ENCODE data around the gene FCN1.

FCN1 gene

DNA sequence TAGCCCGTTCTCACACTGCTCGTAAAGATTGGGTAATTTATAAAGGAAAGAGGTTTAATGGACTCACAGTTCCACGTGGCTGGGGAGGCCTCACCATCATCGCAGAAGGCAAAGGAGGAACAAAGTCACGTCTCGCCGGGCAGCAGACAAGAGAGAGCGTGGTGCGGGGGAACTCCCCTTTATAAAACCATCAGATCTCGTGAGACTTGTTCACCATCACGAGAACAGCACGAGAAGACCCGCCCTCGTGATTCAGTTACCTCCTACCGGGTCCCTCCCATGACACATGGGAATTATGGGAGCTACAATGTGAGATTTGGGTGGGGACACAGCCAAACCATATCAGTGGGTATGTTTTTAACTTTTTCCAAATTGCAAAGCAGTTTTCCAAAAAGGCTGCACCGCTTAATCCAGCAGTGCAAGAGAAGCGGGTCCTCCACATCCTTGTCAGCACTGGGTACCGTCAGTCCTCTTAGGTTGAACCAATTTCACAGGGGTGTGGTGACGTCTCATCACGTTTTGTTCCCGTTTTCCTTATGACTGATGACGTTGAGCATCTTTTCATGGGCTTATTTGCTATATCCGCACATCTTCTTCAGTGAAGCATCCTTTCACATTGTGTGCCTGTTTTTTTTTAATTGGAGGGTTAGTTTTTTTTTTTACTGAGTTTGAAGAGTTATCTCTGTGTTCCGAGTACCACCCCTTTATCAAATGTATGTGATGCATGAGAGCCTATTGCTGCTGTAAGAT is 45.1 kb downstream of the FCN1 start:
- Histone ChIP-seq H3K9me2 (replicated peaks; ENCODE audit: low read depth, low read length) (no peaks in the 10 kb centered on the region), H3K27me3 (ENCODE audit: insufficient read depth, low read length, poor library complexity, severe bottlenecking) (no peaks in the 10 kb centered on the region), H3K9me3 (ENCODE audit: insufficient read depth, low read depth, low read length) (no peaks in the 10 kb centered on the region), H3K4me1 (ENCODE audit: insufficient read depth, low read length, poor library complexity, severe bottlenecking) (no peaks in the 10 kb centered on the region), H3F3A (ENCODE audit: low read depth) (no peaks in the 10 kb centered on the region), H3K4me3 (ENCODE audit: low read length, poor library complexity, severe bottlenecking) (no peak overlapping the region), H3K79me2 (ENCODE audit: insufficient read depth, low read length) (no peaks in the 10 kb centered on the region), H3K36me3 (ENCODE audit: insufficient read depth, low read length) (no peaks in the 10 kb centered on the region), H3K9ac (ENCODE audit: low read depth, low read length, poor library complexity, severe bottlenecking) (no peak overlapping the region), H2AFZ (ENCODE audit: low read length) (no peak overlapping the region), H4K20me1 (ENCODE audit: insufficient read depth, low read length, poor library complexity, severe bottlenecking) (no peaks in the 10 kb centered on the region), H3K4me2 (ENCODE audit: low read depth, low read length, poor library complexity, severe bottlenecking) (no peak overlapping the region)
- TF ChIP-seq, protein P1, sequence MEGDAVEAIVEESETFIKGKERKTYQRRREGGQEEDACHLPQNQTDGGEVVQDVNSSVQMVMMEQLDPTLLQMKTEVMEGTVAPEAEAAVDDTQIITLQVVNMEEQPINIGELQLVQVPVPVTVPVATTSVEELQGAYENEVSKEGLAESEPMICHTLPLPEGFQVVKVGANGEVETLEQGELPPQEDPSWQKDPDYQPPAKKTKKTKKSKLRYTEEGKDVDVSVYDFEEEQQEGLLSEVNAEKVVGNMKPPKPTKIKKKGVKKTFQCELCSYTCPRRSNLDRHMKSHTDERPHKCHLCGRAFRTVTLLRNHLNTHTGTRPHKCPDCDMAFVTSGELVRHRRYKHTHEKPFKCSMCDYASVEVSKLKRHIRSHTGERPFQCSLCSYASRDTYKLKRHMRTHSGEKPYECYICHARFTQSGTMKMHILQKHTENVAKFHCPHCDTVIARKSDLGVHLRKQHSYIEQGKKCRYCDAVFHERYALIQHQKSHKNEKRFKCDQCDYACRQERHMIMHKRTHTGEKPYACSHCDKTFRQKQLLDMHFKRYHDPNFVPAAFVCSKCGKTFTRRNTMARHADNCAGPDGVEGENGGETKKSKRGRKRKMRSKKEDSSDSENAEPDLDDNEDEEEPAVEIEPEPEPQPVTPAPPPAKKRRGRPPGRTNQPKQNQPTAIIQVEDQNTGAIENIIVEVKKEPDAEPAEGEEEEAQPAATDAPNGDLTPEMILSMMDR (conservative IDR thresholded peaks at IDR 0.05; ENCODE audit: low read length): no peak
- no peak for TF ChIP-seq EZH2phosphoT487 (IDR thresholded peaks at IDR 0.05; ENCODE audit: borderline replicate concordance)

DNA sequence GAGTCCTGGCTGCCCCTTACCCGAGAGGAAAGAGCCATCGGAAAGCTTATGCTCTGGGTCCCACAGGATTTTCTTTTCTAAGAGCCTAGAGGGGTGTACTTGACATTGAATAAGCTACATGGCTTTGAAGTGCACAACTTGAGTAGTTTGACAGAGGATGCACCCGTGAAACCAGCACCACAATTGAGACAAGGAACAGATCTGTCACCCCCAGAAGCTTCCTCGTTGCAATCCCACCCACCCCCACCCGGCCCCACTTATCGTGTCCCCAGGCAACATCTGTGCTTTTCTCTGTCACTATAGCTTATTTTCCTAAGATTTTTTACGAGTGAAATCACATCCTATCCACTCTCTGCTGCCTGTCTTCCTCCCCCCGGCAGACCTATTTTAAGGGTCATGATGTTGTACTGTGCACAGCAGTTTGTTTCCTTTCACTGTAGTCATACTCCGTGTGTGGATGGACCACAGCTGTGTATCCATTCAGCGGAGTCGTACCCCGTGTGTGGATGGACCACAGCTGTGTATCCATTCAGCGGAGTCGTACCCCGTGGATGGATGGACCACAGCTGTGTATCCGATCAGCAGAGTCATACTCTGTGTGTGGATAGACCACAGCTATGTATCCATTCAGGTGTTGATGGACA is 45.9 kb downstream of the FCN1 start:
- H3K4me2 ChIP-seq (ENCODE audit: low read depth, low read length, poor library complexity, severe bottlenecking): no peak overlapping the region
- H3F3A ChIP-seq (ENCODE audit: low read depth): no peaks in the 10 kb centered on the region
- H3K79me2 ChIP-seq (ENCODE audit: insufficient read depth, low read length): no peaks in the 10 kb centered on the region
- H4K20me1 ChIP-seq (ENCODE audit: insufficient read depth, low read length, poor library complexity, severe bottlenecking): no peaks in the 10 kb centered on the region
- H3K4me3 ChIP-seq (ENCODE audit: low read length, poor library complexity, severe bottlenecking): no peak overlapping the region
- no peaks in the 10 kb centered on the region for H3K27me3 ChIP-seq (ENCODE audit: insufficient read depth, low read length, poor library complexity, severe bottlenecking)
- no peak overlapping the region for H2AFZ ChIP-seq (ENCODE audit: low read length)
- no peak for TF ChIP-seq EZH2phosphoT487 (IDR thresholded peaks at IDR 0.05; ENCODE audit: borderline replicate concordance)
- TF ChIP-seq, protein P1 (conservative IDR thresholded peaks at IDR 0.05; ENCODE audit: low read length): no peak
- H3K36me3 ChIP-seq (ENCODE audit: insufficient read depth, low read length): no peaks in the 10 kb centered on the region
- no peaks in the 10 kb centered on the region for H3K9me2 ChIP-seq (replicated peaks; ENCODE audit: low read depth, low read length)
- H3K9ac ChIP-seq (ENCODE audit: low read depth, low read length, poor library complexity, severe bottlenecking): no peak overlapping the region
- no peaks in the 10 kb centered on the region for H3K4me1 ChIP-seq (ENCODE audit: insufficient read depth, low read length, poor library complexity, severe bottlenecking)
- no peaks in the 10 kb centered on the region for H3K9me3 ChIP-seq (ENCODE audit: insufficient read depth, low read depth, low read length)

DNA sequence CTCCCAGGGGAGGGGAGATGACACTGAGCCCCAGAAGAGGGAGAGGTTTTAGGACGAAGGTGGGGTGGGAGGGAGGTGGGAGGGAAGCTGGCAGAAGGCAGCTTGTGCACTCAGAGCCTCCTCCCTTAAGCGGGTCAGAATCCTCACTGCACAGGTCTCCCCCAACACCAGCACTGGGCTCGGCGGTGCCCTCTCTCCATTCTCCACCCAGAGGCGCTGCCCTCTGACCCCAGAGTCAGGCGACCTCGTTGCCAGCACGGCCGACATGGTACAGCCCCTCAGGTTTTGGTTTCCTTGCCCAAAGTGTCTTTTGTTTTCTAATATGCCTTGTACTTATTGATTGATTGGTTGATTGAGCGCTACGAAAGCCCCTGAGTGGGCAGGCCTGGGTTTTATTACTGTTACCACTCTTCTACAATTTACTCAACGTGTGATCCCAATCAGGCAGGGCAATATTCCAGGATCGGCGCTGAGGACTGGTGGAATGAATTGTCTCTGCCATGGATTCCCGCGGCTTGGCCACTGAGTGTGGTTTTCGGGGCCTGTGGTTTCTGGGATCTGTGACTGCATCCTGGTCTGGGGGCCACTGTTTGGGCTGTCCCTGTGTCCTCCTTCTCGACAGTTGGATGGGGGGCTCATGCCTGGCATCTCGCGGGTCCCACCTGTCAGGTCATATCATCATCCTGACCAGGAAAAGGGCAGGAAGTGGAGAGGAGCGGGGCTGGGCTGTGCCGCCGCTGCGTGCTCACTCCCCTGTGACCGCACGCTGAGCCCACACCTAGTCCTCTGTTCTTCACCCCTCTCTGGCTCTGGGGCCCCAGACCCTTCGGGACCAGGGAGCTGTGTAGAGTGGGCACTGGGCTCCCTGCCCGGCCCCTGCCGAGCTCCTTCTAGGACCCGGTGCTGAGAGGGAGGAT is 46.7 kb downstream of the FCN1 start:
- H3K9me3 ChIP-seq (ENCODE audit: insufficient read depth, low read depth, low read length): no peaks in the 10 kb centered on the region
- no peaks in the 10 kb centered on the region for H3K79me2 ChIP-seq (ENCODE audit: insufficient read depth, low read length)
- no peak overlapping the region for H3K9ac ChIP-seq (ENCODE audit: low read depth, low read length, poor library complexity, severe bottlenecking)
- H3K4me1 ChIP-seq (ENCODE audit: insufficient read depth, low read length, poor library complexity, severe bottlenecking): no peaks in the 10 kb centered on the region
- no peak overlapping the region for H3K4me2 ChIP-seq (ENCODE audit: low read depth, low read length, poor library complexity, severe bottlenecking)
- H3F3A ChIP-seq (ENCODE audit: low read depth): no peaks in the 10 kb centered on the region
- no peak overlapping the region for H2AFZ ChIP-seq (ENCODE audit: low read length)
- no peak overlapping the region for H3K4me3 ChIP-seq (ENCODE audit: low read length, poor library complexity, severe bottlenecking)
- no peak for TF ChIP-seq EZH2phosphoT487 (IDR thresholded peaks at IDR 0.05; ENCODE audit: borderline replicate concordance)
- TF ChIP-seq, protein P1 (conservative IDR thresholded peaks at IDR 0.05; ENCODE audit: low read length): no peak
- H3K36me3 ChIP-seq (ENCODE audit: insufficient read depth, low read length): no peaks in the 10 kb centered on the region
- no peaks in the 10 kb centered on the region for H3K9me2 ChIP-seq (replicated peaks; ENCODE audit: low read depth, low read length)
- H4K20me1 ChIP-seq (ENCODE audit: insufficient read depth, low read length, poor library complexity, severe bottlenecking): no peaks in the 10 kb centered on the region
- H3K27me3 ChIP-seq (ENCODE audit: insufficient read depth, low read length, poor library complexity, severe bottlenecking): no peaks in the 10 kb centered on the region

Data from Loucy (cell line).